ENCODE results near the gene HIBCH.
A peak's percentile ranks its signal among the peaks of the same experiment; 100 is the strongest.
"Not testable (repeated sequence)": the region's sequence is repeated elsewhere in the genome, so short reads cannot be mapped to it uniquely, and the experiment has no call there.

The HIBCH gene, protein sequence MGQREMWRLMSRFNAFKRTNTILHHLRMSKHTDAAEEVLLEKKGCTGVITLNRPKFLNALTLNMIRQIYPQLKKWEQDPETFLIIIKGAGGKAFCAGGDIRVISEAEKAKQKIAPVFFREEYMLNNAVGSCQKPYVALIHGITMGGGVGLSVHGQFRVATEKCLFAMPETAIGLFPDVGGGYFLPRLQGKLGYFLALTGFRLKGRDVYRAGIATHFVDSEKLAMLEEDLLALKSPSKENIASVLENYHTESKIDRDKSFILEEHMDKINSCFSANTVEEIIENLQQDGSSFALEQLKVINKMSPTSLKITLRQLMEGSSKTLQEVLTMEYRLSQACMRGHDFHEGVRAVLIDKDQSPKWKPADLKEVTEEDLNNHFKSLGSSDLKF

GRCh38 chr2:190319555-190320498 lies at the start of gene HIBCH:
Gene HIBCH (minus strand): TSS chr2:190319826. CDS start chr2:190319750, 76 bp downstream.
- DNase-seq: peak; percentile 99

DNA sequence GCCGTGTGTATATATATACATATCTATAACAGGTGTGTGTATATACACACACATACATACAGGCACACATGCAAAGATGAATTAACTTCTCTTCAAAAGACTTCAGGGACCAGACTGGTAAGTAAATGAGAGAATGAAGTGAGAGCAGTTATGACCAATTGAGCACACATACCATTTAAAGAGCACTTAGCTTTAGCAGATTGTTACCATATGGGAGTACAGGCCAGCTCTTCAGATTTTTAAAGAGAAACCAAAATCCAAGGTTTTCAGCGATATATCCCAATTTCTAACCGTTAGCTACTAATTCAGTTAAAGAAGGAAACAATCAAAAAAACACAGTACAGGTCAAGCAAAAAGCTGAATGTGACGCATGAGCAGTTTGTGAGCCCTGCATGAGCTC lies 47.5 kb upstream of the HIBCH start:
- DNase-seq: no peak

DNA sequence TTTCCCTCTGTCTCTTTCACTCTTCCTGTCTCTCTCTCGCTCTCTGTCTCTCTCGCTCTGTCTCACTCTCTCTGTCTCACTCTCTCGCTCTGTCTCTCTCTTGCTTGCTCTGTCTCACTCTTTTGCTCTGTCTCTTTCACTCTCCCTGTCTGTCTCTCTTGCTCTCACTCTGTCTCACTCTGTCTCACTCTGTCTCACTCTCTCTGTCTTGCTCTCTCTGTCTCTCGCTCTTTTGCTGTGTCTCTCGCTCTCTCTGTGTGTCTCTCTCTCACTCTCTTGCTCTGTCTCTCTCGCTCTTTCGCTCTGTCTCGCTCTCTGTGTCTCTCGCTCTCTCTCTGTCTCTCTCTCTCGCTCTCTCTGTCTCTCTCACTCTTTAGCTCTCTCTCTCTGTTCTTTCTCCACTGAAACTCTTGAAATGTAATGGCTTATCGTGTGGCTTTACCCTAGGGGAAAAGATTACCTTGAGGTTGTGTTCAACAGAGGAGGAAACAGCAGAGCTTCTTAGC lies 46.7 kb upstream of the HIBCH start:
- no peak for DNase-seq

DNA sequence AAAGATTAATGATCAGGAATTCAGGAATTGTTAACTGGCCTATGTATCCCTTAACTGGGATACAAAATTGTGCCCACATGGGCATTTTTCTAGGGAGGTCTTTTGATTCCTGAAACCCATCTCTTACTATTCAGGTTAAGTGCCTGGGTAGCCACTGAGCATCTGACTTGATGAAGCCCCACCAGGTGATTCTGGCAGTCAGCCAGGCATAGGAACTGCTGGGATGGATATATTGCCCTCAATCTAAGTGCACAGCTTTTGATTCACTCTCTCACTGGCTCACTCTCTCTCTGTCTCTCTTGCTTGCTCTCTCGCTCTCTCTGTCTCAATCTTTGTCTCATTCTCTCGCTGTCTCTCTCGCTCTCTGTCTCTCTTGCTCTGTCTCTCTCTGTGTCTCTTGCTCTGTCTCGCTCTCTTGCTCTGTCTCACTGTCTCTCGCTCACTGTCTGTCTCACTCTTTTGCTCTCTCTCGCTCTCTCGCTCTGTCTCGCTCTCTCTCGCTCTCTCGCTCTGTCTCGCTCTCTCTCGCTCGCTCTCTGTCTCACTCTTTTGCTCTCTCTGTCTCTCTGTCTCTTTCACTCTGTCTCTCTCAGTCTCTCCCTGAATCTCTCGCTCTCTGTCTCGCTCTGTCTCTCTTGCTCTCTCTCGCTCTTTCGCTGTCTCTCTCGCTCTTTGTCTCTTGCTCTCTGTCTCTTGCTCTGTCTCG lies 46.0 kb upstream of the HIBCH start:
- DNase-seq: no peak

DNA sequence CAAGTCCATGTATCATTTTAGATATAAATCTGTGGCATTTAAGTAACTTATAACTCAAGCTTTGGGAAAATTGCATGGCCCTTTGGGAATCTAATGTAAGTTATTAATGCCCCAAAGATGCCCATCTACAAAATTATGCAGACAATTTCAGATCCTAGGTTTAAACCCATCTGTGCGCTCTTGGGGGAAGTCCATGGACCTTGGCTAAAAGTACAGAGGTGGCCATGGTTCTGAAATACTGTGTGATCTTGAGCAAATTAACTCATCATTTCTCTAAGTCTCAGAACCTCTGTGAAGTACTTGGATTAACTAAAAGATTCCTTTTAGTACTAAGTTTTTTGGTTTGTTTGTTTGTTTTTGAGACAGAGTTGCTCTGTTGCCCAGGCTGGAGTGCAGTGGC lies 43.3 kb upstream of the HIBCH start:
- no peak for DNase-seq

DNA sequence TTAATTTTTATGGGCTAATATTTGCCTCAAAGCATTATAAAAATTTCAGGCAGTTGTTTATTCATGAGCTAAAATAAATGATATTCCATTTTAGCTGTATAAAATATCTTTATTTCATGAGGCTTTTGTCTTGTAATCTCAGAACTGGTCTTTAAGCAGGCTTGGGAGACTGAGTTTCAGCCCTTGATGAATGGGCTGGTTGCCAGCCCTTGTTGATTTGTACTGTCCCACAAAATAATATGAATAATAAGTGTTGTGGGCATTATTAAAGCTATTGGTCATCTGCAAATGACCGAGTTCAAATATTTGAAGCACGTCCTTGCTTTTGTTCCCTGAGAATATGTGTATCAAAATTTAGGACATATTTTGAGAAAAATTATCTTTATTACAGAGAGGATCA lies 41.9 kb upstream of the HIBCH start:
- DNase-seq: no peak

DNA sequence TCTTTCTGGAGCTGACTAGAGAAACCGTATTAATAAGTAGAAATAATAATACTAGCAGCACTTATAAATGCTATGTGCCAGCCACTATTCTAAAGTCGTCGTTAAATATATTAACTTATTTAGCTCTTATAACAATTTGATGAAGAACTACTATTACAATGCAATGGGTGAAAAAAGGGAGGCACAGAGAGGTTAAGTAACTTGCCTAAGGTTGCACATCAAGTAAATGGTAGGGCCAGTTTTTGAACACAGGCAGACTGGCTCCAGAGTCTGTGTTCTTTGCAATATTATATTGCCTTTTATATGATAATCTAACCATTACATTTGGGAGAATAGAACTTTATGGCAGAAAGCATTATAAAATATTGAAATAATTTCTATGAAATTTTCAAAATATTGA lies 41.3 kb upstream of the HIBCH start:
- no peak for DNase-seq

- no peak for DNase-seq
Observed at GRCh38 chr2:190360561-190360960, 40.9 kb upstream of the HIBCH start.

DNA sequence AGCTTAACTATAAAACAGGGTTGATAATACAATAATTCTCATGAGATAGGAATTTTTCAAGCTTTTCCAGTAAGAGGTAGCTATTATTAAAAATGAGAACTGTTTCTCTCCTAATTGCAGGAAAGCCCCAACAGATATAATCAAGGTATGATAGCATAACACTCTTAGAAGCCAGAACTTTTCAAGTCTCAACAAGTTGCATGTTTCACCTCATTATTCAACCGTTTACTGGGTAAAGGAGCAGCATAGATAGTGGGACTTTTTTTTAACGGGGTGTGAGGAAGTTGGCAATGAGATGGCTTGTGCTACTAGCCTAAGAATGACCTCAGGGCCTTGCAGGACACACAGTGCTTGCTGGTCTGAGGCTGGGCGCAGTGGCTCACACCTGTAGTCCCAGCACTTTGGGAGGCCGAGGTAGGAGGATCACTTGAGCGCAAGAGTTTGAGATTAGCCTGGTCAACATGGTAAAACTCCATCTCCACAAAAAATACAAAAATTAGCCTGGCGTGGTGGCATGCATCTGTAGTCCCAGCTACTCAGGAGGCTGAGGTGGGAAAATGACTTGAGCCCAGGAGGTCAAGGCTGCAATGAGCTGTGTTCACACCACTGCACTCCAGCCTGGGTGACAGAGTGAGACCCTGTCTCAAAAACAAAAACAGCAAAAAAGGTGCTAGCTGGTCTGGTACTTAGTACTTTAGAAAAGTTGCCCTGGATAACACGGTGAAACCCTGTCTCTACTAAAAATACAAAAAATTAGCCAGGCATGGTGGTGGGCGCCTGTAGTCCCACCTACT lies 39.2 kb upstream of the HIBCH start:
- DNase-seq: not testable (repeated sequence)

GRCh38 chr2:190357600-190357999 lies 38.0 kb upstream of the HIBCH start:
- DNase-seq: no peak

DNA sequence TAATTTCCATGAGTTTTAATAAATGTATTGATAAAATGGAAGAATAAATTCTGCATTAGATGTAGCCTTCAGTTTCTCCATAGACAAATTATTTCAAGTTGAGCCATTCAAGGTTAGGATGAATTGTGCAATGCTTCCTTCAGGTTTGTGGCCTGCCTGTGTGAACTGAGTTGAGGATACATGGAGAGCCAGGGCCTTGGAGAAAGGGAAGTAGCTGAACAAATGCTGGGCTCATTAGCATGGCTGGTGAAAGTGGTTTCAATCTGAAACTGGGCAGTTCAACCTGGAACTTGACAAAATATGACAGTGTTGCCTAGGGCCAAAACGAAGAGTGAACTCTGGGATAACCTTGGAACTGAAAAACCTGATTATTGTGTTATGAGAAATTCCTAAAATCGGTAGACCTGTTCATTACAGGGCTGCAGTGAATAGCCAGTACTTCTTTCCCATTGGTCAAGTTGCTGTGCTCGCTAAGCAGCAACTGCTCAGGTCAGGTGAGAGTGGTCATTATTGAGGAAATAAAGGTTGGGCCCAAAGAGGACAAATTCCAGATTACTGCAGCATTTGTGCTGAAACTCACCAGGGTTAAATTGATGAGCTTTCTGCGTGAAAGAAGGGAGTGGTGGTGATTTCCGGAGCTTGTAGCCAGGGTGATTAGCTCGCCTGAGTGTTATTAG lies 36.5 kb upstream of the HIBCH start:
- DNase-seq: peak; percentile 57

GRCh38 chr2:190354003-190354690 lies 34.5 kb upstream of the HIBCH start:
- peak; percentile 35 for DNase-seq

DNA sequence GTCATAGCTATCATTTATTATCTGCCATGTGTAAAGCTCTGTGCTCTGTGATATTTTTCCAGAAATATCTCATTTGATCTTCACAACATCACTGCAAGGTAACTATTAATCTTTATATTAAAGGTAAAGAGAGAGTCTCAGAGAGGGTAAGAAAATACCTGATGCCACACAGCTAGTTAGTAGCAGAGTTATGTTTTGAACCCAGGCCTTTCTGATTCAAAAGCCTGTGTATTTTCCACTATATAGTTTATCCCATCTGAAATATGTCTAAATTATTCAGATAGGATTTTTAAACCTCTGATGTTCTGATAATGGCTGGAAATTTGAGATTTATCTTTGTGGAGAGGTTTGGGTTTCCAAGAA lies 33.9 kb upstream of the HIBCH start:
- DNase-seq: no peak

DNA sequence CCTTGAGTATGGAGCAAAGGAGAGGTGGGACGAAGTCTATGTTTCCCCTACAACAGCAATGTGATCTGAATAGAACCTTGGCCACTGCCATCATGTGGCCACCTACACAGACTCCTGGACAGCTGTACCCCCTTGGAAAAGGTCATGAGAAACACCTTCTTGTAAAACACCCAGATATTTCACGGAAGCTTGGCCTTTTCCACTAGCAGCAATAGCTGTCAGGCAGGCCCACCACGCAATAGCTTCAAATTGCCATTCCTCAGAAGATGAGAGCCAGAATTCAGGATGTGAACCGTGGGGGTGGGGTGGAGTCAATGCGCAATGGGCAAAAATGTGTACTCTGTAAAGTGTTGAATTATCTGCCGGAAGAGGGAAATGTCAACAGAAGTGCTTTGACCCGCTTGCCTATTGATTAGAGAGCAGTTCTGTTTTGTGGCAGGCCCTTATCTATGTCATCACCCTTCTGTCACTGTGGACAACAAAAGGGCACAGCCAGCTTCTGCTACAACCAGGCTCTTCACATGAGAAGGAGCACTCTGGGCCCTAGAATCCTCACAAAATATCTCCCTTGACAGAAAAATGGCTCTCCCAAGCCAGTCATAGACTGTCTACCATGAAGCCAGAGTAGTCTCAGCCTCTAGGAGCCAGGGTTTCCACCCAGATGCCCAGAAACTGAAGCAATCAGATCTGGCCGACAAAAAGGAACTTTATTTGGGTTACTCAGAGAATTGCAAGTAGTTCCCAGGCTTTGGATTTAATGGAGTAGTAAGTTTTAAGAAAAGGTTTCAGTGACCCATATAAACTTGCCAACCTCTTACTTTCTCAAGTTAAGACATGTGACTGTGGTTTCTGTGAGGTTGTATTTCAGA lies 33.3 kb upstream of the HIBCH start:
- peak; percentile 85 for DNase-seq

DNA sequence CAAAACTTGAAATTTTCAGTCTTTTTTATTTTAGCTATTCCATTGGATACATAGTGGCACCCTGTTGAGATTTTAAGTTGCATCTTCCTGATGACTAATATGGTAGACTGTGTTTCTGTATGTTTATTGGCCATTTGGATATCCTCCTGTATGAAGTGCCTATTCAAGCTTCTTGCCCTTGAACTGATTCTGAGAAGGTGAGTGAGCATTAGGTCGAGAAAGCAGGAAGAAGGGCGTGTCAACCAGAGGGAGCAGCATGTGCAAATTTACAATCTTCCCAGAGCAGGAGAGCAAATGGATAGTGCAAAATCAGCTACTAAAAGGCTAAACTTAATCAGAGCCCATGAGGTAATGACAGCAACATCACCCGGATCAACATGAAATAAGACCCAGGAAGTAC lies 32.3 kb upstream of the HIBCH start:
- no peak for DNase-seq

DNA sequence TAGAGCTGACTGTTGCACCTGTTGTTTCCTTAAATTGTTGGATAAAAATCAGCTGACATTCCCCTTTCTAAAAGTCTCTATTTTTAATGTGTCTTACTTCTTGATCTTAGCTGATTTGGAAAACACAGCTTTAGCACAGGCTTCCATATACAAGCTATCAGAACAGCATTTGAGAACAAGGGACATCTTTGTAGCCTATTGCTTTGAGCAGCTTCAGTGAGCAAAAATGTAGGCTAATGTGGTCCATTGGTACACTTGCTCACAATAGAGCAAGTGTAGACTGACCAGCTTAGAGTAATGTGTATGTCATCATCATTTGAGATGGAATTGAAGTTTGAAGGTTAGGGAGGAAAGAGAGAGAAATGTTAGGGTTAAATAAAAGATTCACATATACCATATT lies 30.7 kb upstream of the HIBCH start:
- DNase-seq: no peak

- DNase-seq: peak; percentile 77
Observed at GRCh38 chr2:190344276-190344827, 24.7 kb upstream of the HIBCH start.

DNA sequence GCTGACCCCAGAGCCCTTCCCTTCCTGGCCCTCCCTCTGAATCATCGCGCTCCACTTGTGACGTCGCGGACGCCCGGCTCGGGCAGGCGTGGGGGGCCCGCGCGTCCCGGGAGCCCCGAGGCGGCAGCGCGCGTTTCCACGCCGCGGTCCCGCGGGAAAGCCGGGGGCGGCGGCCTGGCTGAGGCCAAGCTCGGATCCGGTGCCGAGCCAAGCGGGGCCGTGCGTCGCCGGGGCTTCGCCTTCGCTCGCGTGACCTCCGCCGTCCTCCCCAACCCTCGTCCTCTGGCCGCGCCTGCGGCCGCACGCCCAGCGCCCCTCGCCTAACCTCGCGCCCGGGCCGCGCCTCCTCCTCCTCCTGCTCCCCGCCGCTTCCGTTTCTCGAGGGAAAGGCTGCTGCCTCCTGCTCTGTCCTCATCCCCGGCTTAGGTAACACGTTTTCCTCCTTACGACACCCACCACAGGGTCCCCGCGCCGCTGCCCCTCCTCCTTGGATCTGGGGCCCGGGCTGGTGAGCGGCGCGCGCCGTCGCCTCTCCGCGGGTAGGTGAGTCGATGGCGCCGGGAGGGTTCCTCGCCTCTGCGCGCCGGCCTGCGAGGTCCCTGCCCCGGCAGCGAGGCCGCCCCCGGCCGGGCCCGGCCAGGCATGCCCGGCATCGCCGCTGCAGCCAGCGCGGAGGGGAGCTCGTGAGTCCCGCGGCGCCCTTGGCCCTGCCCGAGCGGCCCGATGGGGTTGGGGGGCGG lies 24.1 kb upstream of the HIBCH start, which contains the start of gene INPP1:
TSS of gene INPP1 (plus strand) at position 54 of the 740 bp plus-strand sequence. CDS start 16,514 bp downstream, outside the sequence.
- DNase-seq: peak; percentile 46

- DNase-seq: no peak
Observed at GRCh38 chr2:190343089-190343535, 23.5 kb upstream of the HIBCH start.

All from OCI-M1 (cell line).